ENCODE results near the gene ANKS4B. TPM values are rescaled to one million over a fixed set of nuclear protein-coding genes. Genes with fewer than 3 reads are reported as not detected.

The ANKS4B gene
- total and polyA plus RNA-seq, 2 donors (not counting 3 experiments of a cell fraction or from before 2014, with no cell fraction given), result not detected

Other genes starting within 250 kb of the ANKS4B start
- not detected in 2 replicates for gene DNAH3, start 82.9 kb upstream of the ANKS4B start, total RNA-seq
- not detected in 2 replicates for gene DNAH3, start 82.9 kb upstream of the ANKS4B start, polyA plus RNA-seq
- 19.4 and 20.4 TPM in 2 replicates for gene LDAF1, start 75.0 kb upstream of the ANKS4B start, total RNA-seq
- gene LDAF1, start 75.0 kb upstream of the ANKS4B start, polyA plus RNA-seq, result 29.4 and 37.5 TPM in 2 replicates
- not detected in 2 replicates for gene ZP2, start 22.1 kb upstream of the ANKS4B start, total RNA-seq
- gene ZP2, start 22.1 kb upstream of the ANKS4B start, polyA plus RNA-seq, result not detected in 2 replicates
- not detected in 2 replicates for gene CRYM, start 44.6 kb downstream of the ANKS4B start, total RNA-seq
- gene CRYM, start 44.6 kb downstream of the ANKS4B start, polyA plus RNA-seq, result not detected in 2 replicates

Measured in endothelial cell of umbilical vein (primary cell).